Keratinocyte (primary cell): ENCODE results near the gene SMG7. TPM values are rescaled to one million over a fixed set of nuclear protein-coding genes. Genes with fewer than 3 reads are reported as not detected.
"Not testable (repeated sequence)": the region's sequence is repeated elsewhere in the genome, so short reads cannot be mapped to it uniquely, and the experiment has no call there.

Experiments
- DNase-seq: peaks from one replicate; pipeline ENCODE4 v3.0.0-alpha.2; 2011; ENCODE audit warnings: low read depth, missing footprints, low spot score
- FAIRE-seq: peaks from 2 replicates; lab custom pipeline; 2011; peaks lifted over from hg19 to GRCh38; lab: Jason Lieb, UNC
- H2AFZ ChIP-seq: 2 replicates; pipeline ENCODE4 v1.6.0; 2012; ENCODE audit warnings: low read length, control low read depth, inconsistent platforms; ENCODE audit not compliant: control insufficient read depth
- H3K27ac ChIP-seq: 2 replicates; pipeline ENCODE4 v1.5.1; 2011; ENCODE audit warnings: low read length; ENCODE audit not compliant: control insufficient read depth, insufficient read depth
- H3K27me3 ChIP-seq: 3 replicates; pipeline ENCODE4 v1.6.0; 2011; ENCODE audit warnings: low read length; ENCODE audit not compliant: control insufficient read depth, insufficient read depth; ENCODE audit errors: extremely low read depth
- H3K36me3 ChIP-seq, 2 experiments: 2 replicates in 1 of 2; 3 replicates in 1 of 2; pipeline ENCODE4 v1.5.1; 2011; ENCODE audit warnings: low read length in 2 of 2, mild to moderate bottlenecking in 1 of 2; ENCODE audit not compliant: control insufficient read depth in 2 of 2, insufficient read depth in 2 of 2; ENCODE audit errors: extremely low read depth in 1 of 2
- H3K4me1 ChIP-seq: 3 replicates; pipeline ENCODE4 v1.5.1; 2011; ENCODE audit warnings: low read length; ENCODE audit not compliant: control insufficient read depth, insufficient read depth; ENCODE audit errors: extremely low read depth
- H3K4me2 ChIP-seq: 3 replicates; pipeline ENCODE4 v1.6.0; 2011; ENCODE audit warnings: low read depth, low read length; ENCODE audit not compliant: control insufficient read depth, insufficient read depth; ENCODE audit errors: extremely low read depth
- H3K4me3 ChIP-seq, 3 experiments: fragments of 200-600 bp in 1 of 3; sonication (generic) in 1 of 3; 2 replicates in 2 of 3; 3 replicates in 1 of 3; pipeline ENCODE4 v1.5.1; 2011 to 2016; ENCODE audit warnings: low read length in 3 of 3, mild to moderate bottlenecking in 3 of 3, control low read depth in 2 of 3, inconsistent platforms in 1 of 3, low read depth in 1 of 3, mixed read lengths in 1 of 3, mixed run types in 1 of 3, moderate library complexity in 1 of 3; ENCODE audit not compliant: control insufficient read depth in 2 of 3, insufficient read depth in 2 of 3; ENCODE audit errors: extremely low read depth in 1 of 3
- H3K79me2 ChIP-seq: 2 replicates; pipeline ENCODE4 v1.6.0; 2012; ENCODE audit warnings: low read length; ENCODE audit not compliant: control insufficient read depth, insufficient read depth
- H3K9ac ChIP-seq: 3 replicates; pipeline ENCODE4 v1.6.0; 2011; ENCODE audit warnings: low read length; ENCODE audit not compliant: control insufficient read depth, insufficient read depth; ENCODE audit errors: extremely low read depth
- H3K9me1 ChIP-seq: 3 replicates; pipeline ENCODE4 v1.6.0; 2011; ENCODE audit warnings: low read length; ENCODE audit not compliant: control insufficient read depth, insufficient read depth; ENCODE audit errors: extremely low read depth
- H3K9me3 ChIP-seq: 2 replicates; pipeline ENCODE4 v1.5.1; 2012; ENCODE audit warnings: low read depth, low read length; ENCODE audit not compliant: control insufficient read depth
- H4K20me1 ChIP-seq: 3 replicates; pipeline ENCODE4 v1.6.0; 2011; ENCODE audit warnings: low read length; ENCODE audit not compliant: control insufficient read depth, insufficient read depth; ENCODE audit errors: extremely low read depth
- EZH2 ChIP-seq: IDR thresholded peaks from one replicate; pipeline ENCODE4 v1.6.1; 2012; ENCODE audit warnings: inconsistent platforms, mild to moderate bottlenecking, low read length, moderate library complexity
- dilution Hi-C: fragments of 300-500 bp; cut with MboI; formaldehyde crosslinking; loops from one replicate; pipeline ENCODE4 v1.7.0; 2020; ENCODE audit warnings: low sequenced_read_pairs; ENCODE audit not compliant: extremely low pct_ligation_motif_present
- polyA plus RNA-seq, 5 experiments: library from polyadenylated mRNA; depleted of rRNA in 3 of 5; stranded (reverse) in 3 of 5; stranded (forward) in 1 of 5; unstranded in 1 of 5; fragments of >200 nt; gene quantifications; 1 replicate in 1 of 5; 2 replicates in 3 of 5; 3 replicates in 1 of 5; pipeline versions ENCODE4 v1.2.1 to v1.2.3, GENCODE V29; 2011 to 2012; ENCODE audit warnings: missing spikeins in 2 of 5, low read depth in 1 of 5, low replicate concordance in 1 of 5
- TF ChIP-seq, protein P1 (sequence below), 3 experiments: IDR thresholded peaks in 1 of 3; conservative IDR thresholded peaks in 1 of 3; optimal IDR thresholded peaks in 1 of 3; 2 replicates in 2 of 3; 3 replicates in 1 of 3; pipeline versions ENCODE3 to v1.5.1; 2011; ENCODE audit warnings: low read length in 3 of 3, mild to moderate bottlenecking in 3 of 3, moderate library complexity in 2 of 3, control low read depth in 1 of 3, inconsistent platforms in 1 of 3; ENCODE audit not compliant: insufficient read depth in 2 of 3; ENCODE audit errors: extremely low read depth in 1 of 3

Gene SMG7
- polyA plus RNA-seq, 1 donor (not counting 4 experiments of a cell fraction or from before 2014, with no cell fraction given): 38.2 TPM

- no peaks in the 10 kb centered on the region for H3K9me1 ChIP-seq
- H3K9me3 ChIP-seq: no peaks in the 10 kb centered on the region
- H4K20me1 ChIP-seq: no peaks in the 10 kb centered on the region
- no peak overlapping the region for H3K27ac ChIP-seq
- TF ChIP-seq EZH2: no peak
- TF ChIP-seq, protein P1, sequence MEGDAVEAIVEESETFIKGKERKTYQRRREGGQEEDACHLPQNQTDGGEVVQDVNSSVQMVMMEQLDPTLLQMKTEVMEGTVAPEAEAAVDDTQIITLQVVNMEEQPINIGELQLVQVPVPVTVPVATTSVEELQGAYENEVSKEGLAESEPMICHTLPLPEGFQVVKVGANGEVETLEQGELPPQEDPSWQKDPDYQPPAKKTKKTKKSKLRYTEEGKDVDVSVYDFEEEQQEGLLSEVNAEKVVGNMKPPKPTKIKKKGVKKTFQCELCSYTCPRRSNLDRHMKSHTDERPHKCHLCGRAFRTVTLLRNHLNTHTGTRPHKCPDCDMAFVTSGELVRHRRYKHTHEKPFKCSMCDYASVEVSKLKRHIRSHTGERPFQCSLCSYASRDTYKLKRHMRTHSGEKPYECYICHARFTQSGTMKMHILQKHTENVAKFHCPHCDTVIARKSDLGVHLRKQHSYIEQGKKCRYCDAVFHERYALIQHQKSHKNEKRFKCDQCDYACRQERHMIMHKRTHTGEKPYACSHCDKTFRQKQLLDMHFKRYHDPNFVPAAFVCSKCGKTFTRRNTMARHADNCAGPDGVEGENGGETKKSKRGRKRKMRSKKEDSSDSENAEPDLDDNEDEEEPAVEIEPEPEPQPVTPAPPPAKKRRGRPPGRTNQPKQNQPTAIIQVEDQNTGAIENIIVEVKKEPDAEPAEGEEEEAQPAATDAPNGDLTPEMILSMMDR (optimal IDR thresholded peaks at IDR 0.05 in 1 of 3, IDR thresholded peaks at IDR 0.05 in 1 of 3, conservative IDR thresholded peaks at IDR 0.05 in 1 of 3; ENCODE audit: extremely low read depth in 1 of 3, insufficient read depth in 2 of 3, low read length in 3 of 3): no peak
- peaks cover 2% of the 10 kb centered on the region for H3K27me3 ChIP-seq
- H3K4me1 ChIP-seq: no peaks in the 10 kb centered on the region
- dilution Hi-C loops: no loop called here
- FAIRE-seq: no peak
- H2AFZ ChIP-seq: no peak overlapping the region
- H3K36me3 ChIP-seq: no peaks in the 10 kb centered on the region
- no peak for DNase-seq
- no peaks in the 10 kb centered on the region for H3K79me2 ChIP-seq
- H3K4me2 ChIP-seq: no peak overlapping the region
- H3K9ac ChIP-seq: no peak overlapping the region
- H3K4me3 ChIP-seq: no peak overlapping the region
Observed at GRCh38 chr1:183424691-183425090, 47.6 kb upstream of the SMG7 start.

GRCh38 chr1:183427591-183427990 is 44.7 kb upstream of the SMG7 start:
- H3K27ac ChIP-seq, H3K4me2 ChIP-seq, H3K79me2 ChIP-seq, H3K4me3 ChIP-seq, H3K36me3 ChIP-seq, H3K9me3 ChIP-seq, H3K27me3 ChIP-seq, H3K9me1 ChIP-seq, FAIRE-seq, H2AFZ ChIP-seq, H4K20me1 ChIP-seq, dilution Hi-C loops, H3K4me1 ChIP-seq, H3K9ac ChIP-seq, DNase-seq: not testable (repeated sequence)

DNA sequence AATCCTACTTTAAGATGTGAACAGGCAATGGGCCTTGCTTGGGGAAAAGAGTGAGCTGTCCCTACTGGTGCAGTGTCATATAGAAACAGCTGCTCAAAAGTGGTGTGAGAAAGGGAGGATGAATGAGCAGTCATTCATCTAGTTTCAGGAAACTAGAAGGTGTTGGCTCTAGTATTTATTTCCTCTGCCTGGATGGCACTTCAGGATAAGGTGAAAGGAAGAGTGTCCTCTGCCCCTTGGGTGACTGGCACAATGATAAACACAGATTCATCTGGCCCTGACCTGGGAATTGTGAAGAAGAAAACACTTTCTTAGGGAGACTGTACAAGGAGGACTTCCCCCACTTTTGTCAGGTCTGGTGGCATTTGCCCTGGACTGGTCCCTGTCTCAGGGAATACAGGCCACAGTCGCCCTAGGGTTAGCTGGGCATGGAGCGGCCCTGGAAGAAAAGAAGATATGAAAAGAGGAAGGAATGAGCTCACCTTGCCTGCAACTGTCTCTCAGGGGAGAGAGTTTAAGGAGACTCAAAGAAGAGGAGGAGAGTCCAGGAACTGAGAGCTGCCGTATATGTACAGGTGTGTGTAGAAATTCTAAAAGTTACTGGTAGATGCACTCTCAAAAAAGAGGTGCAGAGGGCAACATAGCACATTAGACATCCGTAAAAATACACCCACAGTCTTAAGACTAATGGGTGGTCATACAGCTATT is 40.3 kb upstream of the SMG7 start:
- FAIRE-seq (no peak), DNase-seq (no peak)
- H3K9me3 ChIP-seq: no peaks in the 10 kb centered on the region
- no peak overlapping the region for H2AFZ ChIP-seq
- no peak overlapping the region for H3K27ac ChIP-seq
- TF ChIP-seq, protein P1 (optimal IDR thresholded peaks at IDR 0.05 in 1 of 3, IDR thresholded peaks at IDR 0.05 in 1 of 3, conservative IDR thresholded peaks at IDR 0.05 in 1 of 3; ENCODE audit: extremely low read depth in 1 of 3, insufficient read depth in 2 of 3, low read length in 3 of 3): no peak
- TF ChIP-seq EZH2: no peak
- H4K20me1 ChIP-seq: no peaks in the 10 kb centered on the region
- no peaks in the 10 kb centered on the region for H3K79me2 ChIP-seq
- no peak overlapping the region for H3K4me2 ChIP-seq
- no peak overlapping the region for H3K9ac ChIP-seq
- H3K4me3 ChIP-seq: no peak overlapping the region
- H3K36me3 ChIP-seq: no peaks in the 10 kb centered on the region
- no peaks in the 10 kb centered on the region for H3K27me3 ChIP-seq
- H3K4me1 ChIP-seq: peaks cover 5% of the 10 kb centered on the region
- dilution Hi-C loops: no loop called here
- H3K9me1 ChIP-seq: no peaks in the 10 kb centered on the region
